Mesodermal cell (in vitro differentiated cells): ENCODE data around the gene SPRY4. TPM values are rescaled to one million over a fixed set of nuclear protein-coding genes. Genes with fewer than 3 reads are reported as not detected.
"Not testable (repeated sequence)": the region's sequence is repeated elsewhere in the genome, so short reads cannot be mapped to it uniquely, and the experiment has no call there.

ENCODE experiments used
- H3K27ac ChIP-seq: 2 replicates; pipeline ENCODE4 v1.7.0; 2013; ENCODE audit warnings: mild to moderate bottlenecking, low read depth, low read length, moderate library complexity; ENCODE audit not compliant: severe bottlenecking
- H3K36me3 ChIP-seq: 2 replicates; pipeline ENCODE4 v1.7.1; 2013; ENCODE audit warnings: mild to moderate bottlenecking, low read length, moderate library complexity; ENCODE audit not compliant: control insufficient read depth, insufficient read depth
- H3K4me1 ChIP-seq: one replicate; pipeline ENCODE4 v1.7.1; 2013; ENCODE audit warnings: mild to moderate bottlenecking, low read length; ENCODE audit not compliant: insufficient read depth, control insufficient read depth, poor library complexity, severe bottlenecking
- H3K4me3 ChIP-seq: 2 replicates; pipeline ENCODE4 v1.7.0; 2013; ENCODE audit warnings: low read length, control low read depth, mild to moderate bottlenecking; ENCODE audit not compliant: insufficient read depth, poor library complexity, severe bottlenecking; ENCODE audit errors: extremely low read depth
- H3K9me3 ChIP-seq: 2 replicates; pipeline ENCODE4 v1.7.1; 2013; ENCODE audit warnings: mild to moderate bottlenecking, low read length, moderate library complexity; ENCODE audit not compliant: control insufficient read depth
- WGBS, 2 experiments: methylation state at CpG; one replicate each; pipeline ENCODE4 v1.1.5; 2013; ENCODE audit warnings: missing lambda C conversion rate in 2 of 2; ENCODE audit not compliant: insufficient coverage in 2 of 2; 5-methylcytosine and 5-hydroxymethylcytosine counted together
- polyA plus RNA-seq, 2 experiments: library from polyadenylated mRNA; stranded (reverse); fragments of 50-300 nt; gene quantifications; one replicate each; pipeline ENCODE4 v1.2.3, GENCODE V29; 2013

Gene SPRY4
- 147 TPM for polyA plus RNA-seq (2013, experiment 1 of 2)
- 117 TPM for polyA plus RNA-seq (2013, experiment 2 of 2)

GRCh38 chr5:142324871-142325724 lies at the start of gene SPRY4:
SPRY4 (minus strand) TSS chr5:142325021; CDS start chr5:142315108, 9,913 bp downstream.
- Histone ChIP-seq H3K36me3 (peaks cover 45% of the 10 kb centered on the region), H3K27ac (peak within 1 kb of the TSS; percentile 96), H3K9me3 (no peaks in the 10 kb centered on the region), H3K4me3 (peak within 1 kb of the TSS; percentile 100), H3K4me1 (peaks cover 13% of the 10 kb centered on the region)
- WGBS, 2 experiments, result 0 to 1% methylated on average over 35 to 40 of the region's 54 CpGs

GRCh38 chr5:142368529-142368928 lies 43.7 kb upstream of the SPRY4 start:
- WGBS, 2 experiments, result 92 to 100% methylated on average over 2 of the region's 2 CpGs
- H3K27ac ChIP-seq, result no peak overlapping the region
- H3K36me3 ChIP-seq, result peaks cover 7% of the 10 kb centered on the region
- no peak overlapping the region for H3K4me3 ChIP-seq
- peaks cover 13% of the 10 kb centered on the region for H3K4me1 ChIP-seq
- H3K9me3 ChIP-seq, result no peaks in the 10 kb centered on the region

- 91 to 100% methylated on average over 3 of the region's 4 CpGs for WGBS, 2 experiments
- Histone ChIP-seq H3K9me3 (no peaks in the 10 kb centered on the region), H3K4me3 (no peak overlapping the region), H3K4me1 (peaks cover 35% of the 10 kb centered on the region), H3K36me3 (peaks cover 7% of the 10 kb centered on the region), H3K27ac (no peak overlapping the region)
Measured at GRCh38 chr5:142366007-142366406, 41.2 kb upstream of the SPRY4 start.

- H3K4me1 ChIP-seq, result peaks cover 48% of the 10 kb centered on the region
- no peak overlapping the region for H3K4me3 ChIP-seq
- 91 to 93% methylated on average over 15 to 19 of the region's 23 CpGs for WGBS, 2 experiments
- H3K27ac ChIP-seq, result no peak overlapping the region
- H3K36me3 ChIP-seq, result peaks cover 7% of the 10 kb centered on the region
- no peaks in the 10 kb centered on the region for H3K9me3 ChIP-seq
Measured at GRCh38 chr5:142364251-142365145, 39.7 kb upstream of the SPRY4 start.

GRCh38 chr5:142363619-142363963 lies 38.8 kb upstream of the SPRY4 start:
- H3K36me3 ChIP-seq, result peaks cover 7% of the 10 kb centered on the region
- 89 to 93% methylated on average over 4 of the region's 5 CpGs for WGBS, 2 experiments
- H3K27ac ChIP-seq, result peak overlapping the region; percentile 95
- peaks cover 53% of the 10 kb centered on the region for H3K4me1 ChIP-seq
- no peak overlapping the region for H3K4me3 ChIP-seq
- H3K9me3 ChIP-seq, result no peaks in the 10 kb centered on the region

- not testable (repeated sequence) for H3K9me3 ChIP-seq, H3K36me3 ChIP-seq, H3K4me3 ChIP-seq
- Histone ChIP-seq H3K4me1 (peaks cover 64% of the 10 kb centered on the region), H3K27ac (peak overlapping the region; percentile 95)
- 58 to 79% methylated on average over 6 to 9 of the region's 11 CpGs for WGBS, 2 experiments
Measured at GRCh38 chr5:142362193-142362592, 37.4 kb upstream of the SPRY4 start.

- Histone ChIP-seq H3K9me3 (peaks cover 5% of the 10 kb centered on the region), H3K36me3 (peaks cover 7% of the 10 kb centered on the region), H3K27ac (peak overlapping the region; percentile 72), H3K4me3 (no peak overlapping the region), H3K4me1 (peaks cover 68% of the 10 kb centered on the region)
- WGBS, 2 experiments, result 15 to 20% methylated on average over 11 of the region's 12 CpGs
Measured at GRCh38 chr5:142360607-142361120, 35.8 kb upstream of the SPRY4 start.

- H3K4me1 ChIP-seq, result peaks cover 68% of the 10 kb centered on the region
- peak overlapping the region; percentile 72 for H3K27ac ChIP-seq
- H3K36me3 ChIP-seq, result peaks cover 10% of the 10 kb centered on the region
- H3K4me3 ChIP-seq, result no peak overlapping the region
- peaks cover 6% of the 10 kb centered on the region for H3K9me3 ChIP-seq
- WGBS, 2 experiments, result 80 to 83% methylated on average over 1 of the region's 1 CpG
Measured at GRCh38 chr5:142360051-142360498, 35.3 kb upstream of the SPRY4 start.

GRCh38 chr5:142358648-142359047 lies 33.8 kb upstream of the SPRY4 start:
- H3K9me3 ChIP-seq, result peaks cover 6% of the 10 kb centered on the region
- H3K4me3 ChIP-seq, result no peak overlapping the region
- H3K4me1 ChIP-seq, result peaks cover 64% of the 10 kb centered on the region
- peaks cover 3% of the 10 kb centered on the region for H3K36me3 ChIP-seq
- WGBS, 2 experiments, result 91 to 98% methylated on average over 5 of the region's 5 CpGs
- no peak overlapping the region for H3K27ac ChIP-seq

- 88 to 93% methylated on average over 3 to 4 of the region's 5 CpGs for WGBS, 2 experiments
- Histone ChIP-seq H3K27ac (peak overlapping the region; percentile 98), H3K4me1 (peaks cover 66% of the 10 kb centered on the region), H3K4me3 (no peak overlapping the region), H3K36me3 (peaks cover 3% of the 10 kb centered on the region), H3K9me3 (peaks cover 6% of the 10 kb centered on the region)
Measured at GRCh38 chr5:142358121-142358520, 33.3 kb upstream of the SPRY4 start.
